Vagina (tissue), 2 donors: ENCODE results near the gene NAA20. TPM values are rescaled to one million over a fixed set of nuclear protein-coding genes. Genes with fewer than 3 reads are reported as not detected.
"Not testable (repeated sequence)": the region's sequence is repeated elsewhere in the genome, so short reads cannot be mapped to it uniquely, and the experiment has no call there.

Source experiments
- DNase-seq, 2 donors: peaks; one replicate each; pipeline ENCODE4 v3.0.0-alpha.2; 2017; ENCODE audit errors: extremely low spot score in 2 of 2
- H3K27ac ChIP-seq: fragments of 200-600 bp; sonication (generic); one replicate; pipeline ENCODE4 v1.5.1; 2019
- H3K27me3 ChIP-seq: fragments of 200-600 bp; sonication (generic); one replicate; pipeline ENCODE4 v1.5.1; 2019
- H3K36me3 ChIP-seq, 2 donors: fragments of 200-600 bp; sonication (generic); one replicate each; pipeline ENCODE4 v1.5.1; 2017 to 2019
- H3K4me1 ChIP-seq: fragments of 200-600 bp; sonication (generic); one replicate; pipeline ENCODE4 v1.5.1; 2019
- H3K4me3 ChIP-seq, 2 donors: fragments of 200-600 bp; sonication (generic); 1 replicate in 1 of 2; 2 replicates in 1 of 2; pipeline ENCODE4 v1.5.1; 2016 to 2019
- H3K9me3 ChIP-seq: fragments of 200-600 bp; sonication (generic); one replicate; pipeline ENCODE4 v1.5.1; 2019
- POLR2A ChIP-seq, 2 donors: fragments of 450-650 bp; IDR thresholded peaks; one replicate each; pipeline ENCODE4 v1.6.1; 2017; ENCODE audit warnings: antibody characterized with exemption in 2 of 2, mild to moderate bottlenecking in 2 of 2, moderate library complexity in 2 of 2
- POLR2AphosphoS5 ChIP-seq, 2 donors: sonication (generic); formaldehyde crosslinking; IDR thresholded peaks; one replicate each; pipeline ENCODE4 v1.9.0; 2017; ENCODE audit warnings: antibody characterized with exemption in 2 of 2, mild to moderate bottlenecking in 2 of 2, low read depth in 1 of 2; ENCODE audit not compliant: insufficient read depth in 1 of 2
- intact Hi-C: fragments of 100-400 bp; cut with DNase I; formaldehyde crosslinking; loops from one replicate; pipeline ENCODE4 v1.15.1; 2023
- total RNA-seq: library from RNA; depleted of rRNA; stranded (reverse); fragments of >200 nt; gene quantifications from one replicate; pipeline ENCODE4 v1.2.3, GENCODE V29; 2016
- TF ChIP-seq, protein P1 (sequence below), 3 experiments: fragments of 450-650 bp in 2 of 3; fragments of 200-600 bp in 1 of 3; sonication (generic) in 1 of 3; IDR thresholded peaks; one replicate each; pipeline ENCODE4 v1.5.1; 2017 to 2019; ENCODE audit warnings: antibody characterized with exemption in 3 of 3, mild to moderate bottlenecking in 2 of 3, moderate library complexity in 2 of 3

The NAA20 gene
- total RNA-seq, 1 donor from 2014 or later, result 28.2 TPM

DNA sequence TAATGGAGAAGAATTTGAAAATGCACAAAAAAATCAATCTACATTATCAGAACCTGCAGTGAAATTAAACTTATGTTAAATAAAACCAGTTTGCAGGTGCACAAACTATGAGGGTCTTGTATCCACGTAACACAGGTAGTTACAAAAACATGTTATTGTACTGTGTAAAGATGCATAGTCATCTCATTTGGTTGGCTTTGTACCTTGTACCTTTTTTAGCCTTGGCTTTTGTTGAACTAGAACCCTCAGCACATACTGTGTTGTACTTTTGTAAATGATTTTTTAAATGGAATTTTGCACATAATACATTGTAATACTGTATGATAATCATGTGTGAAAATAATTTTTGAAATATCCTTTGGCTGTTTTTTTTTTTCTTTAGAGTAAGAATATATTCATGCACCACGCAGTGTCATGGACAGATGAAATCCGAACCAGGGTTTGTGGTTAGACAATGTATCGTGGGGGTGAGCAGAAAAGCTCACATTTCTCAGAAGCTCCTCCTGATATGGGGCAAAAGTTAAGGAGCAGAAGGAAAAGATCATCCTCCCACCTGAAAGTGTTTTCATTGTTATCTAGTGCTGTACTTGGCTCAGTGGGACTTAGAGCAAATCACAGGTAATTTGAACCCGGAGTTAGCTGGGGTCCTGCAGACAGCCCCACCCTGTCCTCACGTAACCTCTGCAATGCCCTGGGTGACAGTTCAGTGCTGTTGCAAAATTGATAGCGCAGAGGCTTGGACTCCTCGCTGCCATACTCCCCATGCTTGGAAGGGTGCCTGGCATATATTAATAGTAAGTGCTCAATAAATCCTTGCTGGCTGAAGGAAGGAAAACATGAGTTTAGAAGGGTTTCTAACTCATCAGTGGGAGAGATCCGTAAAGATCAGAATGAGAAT, 14.8 kb upstream of the NAA20 start:
- Histone ChIP-seq H3K27ac (peak overlapping the region; percentile 83), H3K4me3 (peak overlapping the region in 1 of 2 donors; percentile 15), H3K27me3 (no peaks in the 10 kb centered on the region), H3K36me3 (peaks cover 0 to 34% of the 10 kb centered on the region in 2 donors), H3K4me1 (peaks cover 30% of the 10 kb centered on the region), H3K9me3 (no peaks in the 10 kb centered on the region)
- intact Hi-C loops, result no loop called here
- DNase-seq, result no peak
- TF ChIP-seq POLR2AphosphoS5 (IDR thresholded peaks at IDR 0.05; ENCODE audit: insufficient read depth in 1 of 2, low read depth in 1 of 2), result no peak
- no peak for TF ChIP-seq POLR2A (IDR thresholded peaks at IDR 0.05)
- TF ChIP-seq, protein P1, sequence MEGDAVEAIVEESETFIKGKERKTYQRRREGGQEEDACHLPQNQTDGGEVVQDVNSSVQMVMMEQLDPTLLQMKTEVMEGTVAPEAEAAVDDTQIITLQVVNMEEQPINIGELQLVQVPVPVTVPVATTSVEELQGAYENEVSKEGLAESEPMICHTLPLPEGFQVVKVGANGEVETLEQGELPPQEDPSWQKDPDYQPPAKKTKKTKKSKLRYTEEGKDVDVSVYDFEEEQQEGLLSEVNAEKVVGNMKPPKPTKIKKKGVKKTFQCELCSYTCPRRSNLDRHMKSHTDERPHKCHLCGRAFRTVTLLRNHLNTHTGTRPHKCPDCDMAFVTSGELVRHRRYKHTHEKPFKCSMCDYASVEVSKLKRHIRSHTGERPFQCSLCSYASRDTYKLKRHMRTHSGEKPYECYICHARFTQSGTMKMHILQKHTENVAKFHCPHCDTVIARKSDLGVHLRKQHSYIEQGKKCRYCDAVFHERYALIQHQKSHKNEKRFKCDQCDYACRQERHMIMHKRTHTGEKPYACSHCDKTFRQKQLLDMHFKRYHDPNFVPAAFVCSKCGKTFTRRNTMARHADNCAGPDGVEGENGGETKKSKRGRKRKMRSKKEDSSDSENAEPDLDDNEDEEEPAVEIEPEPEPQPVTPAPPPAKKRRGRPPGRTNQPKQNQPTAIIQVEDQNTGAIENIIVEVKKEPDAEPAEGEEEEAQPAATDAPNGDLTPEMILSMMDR (IDR thresholded peaks at IDR 0.05), result no peak

- Histone ChIP-seq H3K36me3 (peaks cover 0 to 24% of the 10 kb centered on the region in 2 donors), H3K27me3 (no peaks in the 10 kb centered on the region), H3K4me1 (peaks cover 32% of the 10 kb centered on the region), H3K27ac (peak overlapping the region; percentile 83), H3K4me3 (peak overlapping the region; percentile 4 to 9), H3K9me3 (no peaks in the 10 kb centered on the region)
- TF ChIP-seq POLR2A (IDR thresholded peaks at IDR 0.05) (no peak), POLR2AphosphoS5 (IDR thresholded peaks at IDR 0.05; ENCODE audit: insufficient read depth in 1 of 2, low read depth in 1 of 2) (peak in 1 of 2 donors; percentile 14)
- TF ChIP-seq, protein P1 (IDR thresholded peaks at IDR 0.05), result no peak
- DNase-seq, result no peak
- intact Hi-C loops, result no loop called here
Observed at GRCh38 chr20:20003031-20003954, 13.9 kb upstream of the NAA20 start.

DNA sequence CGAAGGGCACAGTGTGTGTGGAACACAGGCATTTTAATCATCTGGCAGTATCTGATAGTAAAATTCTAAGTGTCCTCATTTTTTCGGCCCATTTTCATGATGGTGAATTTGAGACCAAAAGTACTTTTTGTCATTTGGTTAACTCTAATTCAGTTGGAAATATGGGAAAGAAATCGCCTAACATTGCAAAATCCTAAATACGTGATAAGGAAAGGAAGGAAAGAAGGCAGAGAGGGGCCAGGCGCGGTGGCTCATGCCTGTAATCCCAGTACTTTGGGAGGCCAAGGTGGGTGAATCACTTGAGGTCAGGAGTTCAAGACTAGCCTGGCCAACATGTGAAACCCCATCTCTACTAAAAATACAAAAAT, 13.2 kb upstream of the NAA20 start:
- intact Hi-C loops, H3K27me3 ChIP-seq, H3K9me3 ChIP-seq, DNase-seq: not testable (repeated sequence)
- peaks cover 0 to 18% of the 10 kb centered on the region in 2 donors for H3K36me3 ChIP-seq
- peak overlapping the region; percentile 4 to 9 for H3K4me3 ChIP-seq
- peak overlapping the region; percentile 83 for H3K27ac ChIP-seq
- H3K4me1 ChIP-seq, result peaks cover 39% of the 10 kb centered on the region

DNA sequence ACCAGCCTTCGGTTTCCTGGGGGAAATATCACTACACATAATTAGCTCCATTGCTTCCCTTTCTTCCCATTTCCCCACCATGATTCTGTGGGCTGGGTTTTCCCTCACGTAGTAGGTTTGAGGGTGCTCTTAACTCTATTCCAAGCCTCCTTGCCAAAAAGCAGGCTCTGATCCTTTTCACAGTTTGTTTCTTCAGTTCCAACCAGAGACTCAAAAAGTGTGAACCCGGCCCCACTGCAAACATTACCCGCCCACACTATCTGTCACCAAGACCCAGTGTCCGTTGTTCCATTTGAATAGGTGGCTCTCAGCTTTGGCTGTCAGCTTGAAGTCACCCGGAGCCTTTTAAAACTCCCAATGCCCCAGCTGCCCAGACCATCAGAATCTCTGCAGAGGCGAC, 11.8 kb upstream of the NAA20 start:
- Histone ChIP-seq H3K36me3 (peaks cover 0 to 7% of the 10 kb centered on the region in 2 donors), H3K27ac (no peak overlapping the region), H3K4me3 (no peak overlapping the region), H3K9me3 (no peaks in the 10 kb centered on the region), H3K4me1 (peaks cover 52% of the 10 kb centered on the region), H3K27me3 (no peaks in the 10 kb centered on the region)
- TF ChIP-seq POLR2AphosphoS5 (IDR thresholded peaks at IDR 0.05; ENCODE audit: insufficient read depth in 1 of 2, low read depth in 1 of 2), result no peak
- TF ChIP-seq POLR2A (IDR thresholded peaks at IDR 0.05), result no peak
- TF ChIP-seq, protein P1 (IDR thresholded peaks at IDR 0.05), result no peak
- DNase-seq, result no peak
- intact Hi-C loops, result no loop called here

GRCh38 chr20:20009784-20010253, 7.3 kb upstream of the NAA20 start:
- Histone ChIP-seq H3K4me3 (no peak overlapping the region), H3K9me3 (no peaks in the 10 kb centered on the region), H3K27me3 (no peaks in the 10 kb centered on the region), H3K27ac (peak overlapping the region; percentile 91), H3K36me3 (no peaks in the 10 kb centered on the region), H3K4me1 (peaks cover 45% of the 10 kb centered on the region)
- no peak for DNase-seq
- intact Hi-C loops, result no loop called here
- TF ChIP-seq POLR2A (IDR thresholded peaks at IDR 0.05), result no peak
- TF ChIP-seq, protein P1 (IDR thresholded peaks at IDR 0.05), result no peak
- TF ChIP-seq POLR2AphosphoS5 (IDR thresholded peaks at IDR 0.05; ENCODE audit: insufficient read depth in 1 of 2, low read depth in 1 of 2), result no peak
